Measurements from ENCODE around the gene CATSPERZ.

The CATSPERZ gene

DNA sequence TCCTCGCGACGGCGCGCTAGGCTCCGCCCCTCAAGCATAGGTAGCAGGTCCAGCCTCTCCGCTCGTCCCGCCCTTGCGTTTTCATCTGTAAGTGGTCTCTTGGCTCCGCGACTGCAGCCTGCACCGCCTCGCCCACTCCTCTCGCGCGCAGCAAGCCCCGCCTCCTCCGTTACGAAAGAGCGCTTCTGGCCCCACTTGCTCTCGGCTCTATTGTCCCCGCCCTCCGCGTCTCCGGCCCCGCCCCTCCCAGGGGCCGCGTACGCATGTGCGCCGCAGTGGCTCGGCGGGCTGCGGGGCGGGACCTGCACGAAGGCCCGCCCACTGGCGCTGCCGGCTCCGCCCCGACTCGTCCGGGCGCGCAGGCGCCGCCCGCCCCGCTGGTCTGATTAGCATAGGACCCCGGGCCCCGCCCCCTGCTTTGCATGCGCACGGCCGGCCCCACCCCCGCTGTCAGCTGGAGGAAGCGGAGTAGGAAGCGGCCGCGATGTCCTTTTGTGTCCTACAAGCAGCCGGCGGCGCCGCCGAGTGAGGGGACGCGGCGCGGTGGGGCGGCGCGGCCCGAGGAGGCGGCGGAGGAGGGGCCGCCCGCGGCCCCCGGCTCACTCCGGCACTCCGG lies 5.0 kb downstream of the CATSPERZ start, which contains the start of gene ESRRA:
Gene ESRRA (plus strand): TSS at position 450 of the 616 bp plus-strand sequence. CDS start 1,656 bp downstream, outside the sequence.
- TF ChIP-seq CTCF (conservative IDR thresholded peaks at IDR 0.05; ENCODE audit: low read length) (no peak), EZH2phosphoT487 (IDR thresholded peaks at IDR 0.05; ENCODE audit: borderline replicate concordance) (no peak)
- peaks cover 24% of the 10 kb centered on the region for H3K4me1 ChIP-seq (ENCODE audit: insufficient read depth, low read length, poor library complexity, severe bottlenecking)

DNA sequence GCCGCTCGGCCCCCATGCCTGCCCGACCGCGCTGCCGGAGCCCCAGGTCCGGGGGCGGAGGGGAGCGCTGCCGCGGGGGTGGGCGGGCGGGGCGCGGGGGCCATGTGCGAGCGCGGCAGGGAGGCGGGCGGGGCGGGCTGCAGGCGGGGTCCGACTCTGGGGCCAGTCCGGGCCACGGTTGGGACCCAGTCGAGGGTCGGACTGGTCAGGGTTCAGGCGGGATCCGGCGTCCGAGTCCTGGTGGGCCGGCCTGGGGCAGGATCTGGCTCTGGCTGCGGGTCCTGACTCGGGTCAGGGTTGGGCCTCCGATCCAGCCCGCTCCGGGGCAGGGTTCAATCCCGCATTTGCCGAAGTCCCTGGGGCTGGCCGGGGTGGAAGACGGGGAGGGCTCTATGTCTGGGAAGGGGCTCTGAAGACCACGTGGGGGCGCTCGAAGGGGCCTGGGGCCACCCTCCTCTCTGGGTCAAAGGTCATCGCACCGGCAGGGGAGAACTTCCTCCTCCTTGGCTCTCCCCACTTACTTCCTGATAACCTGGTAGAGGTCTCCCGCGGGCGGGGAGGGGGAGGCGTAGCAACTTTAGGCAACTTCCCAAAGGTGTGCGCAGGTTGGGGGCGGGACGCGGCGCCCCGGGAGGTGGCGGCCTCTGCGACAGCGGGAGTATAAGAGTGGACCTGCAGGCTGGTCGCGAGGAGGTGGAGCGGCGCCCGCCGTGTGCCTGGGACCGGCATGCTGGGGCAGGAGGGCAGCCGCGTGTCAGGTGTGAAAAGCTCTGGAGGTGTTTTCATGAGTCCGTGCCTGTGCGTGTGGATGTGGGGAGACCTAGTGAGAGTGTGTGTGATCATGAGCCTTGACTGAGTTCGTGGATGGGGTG lies 5.8 kb downstream of the CATSPERZ start:
- Histone ChIP-seq H3K79me2 (ENCODE audit: insufficient read depth, low read length) (peaks cover 30% of the 10 kb centered on the region), H3K9me2 (replicated peaks; ENCODE audit: low read depth, low read length) (no peaks in the 10 kb centered on the region), H2AFZ (ENCODE audit: low read length) (peak overlapping the region; percentile 63), H3F3A (ENCODE audit: low read depth) (0 out of 2 replicates have a peak, but pooled peaks cover 3% of the 10 kb centered on the region), H3K4me3 (ENCODE audit: low read length, poor library complexity, severe bottlenecking) (peak overlapping the region; percentile 96), H4K20me1 (ENCODE audit: insufficient read depth, low read length, poor library complexity, severe bottlenecking) (peaks cover 20% of the 10 kb centered on the region), H3K4me2 (ENCODE audit: low read depth, low read length, poor library complexity, severe bottlenecking) (peak overlapping the region; percentile 93), H3K4me1 (ENCODE audit: insufficient read depth, low read length, poor library complexity, severe bottlenecking) (peaks cover 18% of the 10 kb centered on the region), H3K9ac (ENCODE audit: low read depth, low read length, poor library complexity, severe bottlenecking) (peak overlapping the region; percentile 88), H3K9me3 (ENCODE audit: insufficient read depth, low read depth, low read length) (no peaks in the 10 kb centered on the region), H3K27me3 (ENCODE audit: insufficient read depth, low read length, poor library complexity, severe bottlenecking) (no peaks in the 10 kb centered on the region), H3K36me3 (ENCODE audit: insufficient read depth, low read length) (no peaks in the 10 kb centered on the region)
- TF ChIP-seq CTCF (conservative IDR thresholded peaks at IDR 0.05; ENCODE audit: low read length): peak; percentile 64
- no peak for TF ChIP-seq EZH2phosphoT487 (IDR thresholded peaks at IDR 0.05; ENCODE audit: borderline replicate concordance)

More for the DNA sequence above, 5.0 kb downstream of the CATSPERZ start, which contains the start of gene ESRRA:
- H3K27me3 ChIP-seq (ENCODE audit: insufficient read depth, low read length, poor library complexity, severe bottlenecking): no peaks in the 10 kb centered on the region
- H3K9me3 ChIP-seq (ENCODE audit: insufficient read depth, low read depth, low read length): no peaks in the 10 kb centered on the region
- H3F3A ChIP-seq (ENCODE audit: low read depth): 0 out of 2 replicates have a peak, but pooled peaks cover 3% of the 10 kb centered on the region
- H3K4me3 ChIP-seq (ENCODE audit: low read length, poor library complexity, severe bottlenecking): peak within 1 kb of the TSS; percentile 96
- peak within 1 kb of the TSS; percentile 91 for H3K9ac ChIP-seq (ENCODE audit: low read depth, low read length, poor library complexity, severe bottlenecking)
- H2AFZ ChIP-seq (ENCODE audit: low read length): peak within 1 kb of the TSS; percentile 79
- no peaks in the 10 kb centered on the region for H3K36me3 ChIP-seq (ENCODE audit: insufficient read depth, low read length)
- peak within 1 kb of the TSS; percentile 93 for H3K4me2 ChIP-seq (ENCODE audit: low read depth, low read length, poor library complexity, severe bottlenecking)
- H3K79me2 ChIP-seq (ENCODE audit: insufficient read depth, low read length): peaks cover 25% of the 10 kb centered on the region
- H3K9me2 ChIP-seq (replicated peaks; ENCODE audit: low read depth, low read length): no peaks in the 10 kb centered on the region
- H4K20me1 ChIP-seq (ENCODE audit: insufficient read depth, low read length, poor library complexity, severe bottlenecking): peaks cover 19% of the 10 kb centered on the region

GRCh38 chr11:64306563-64306875 lies 6.4 kb downstream of the CATSPERZ start:
- Histone ChIP-seq H3K9ac (ENCODE audit: low read depth, low read length, poor library complexity, severe bottlenecking) (peak overlapping the region; percentile 88), H2AFZ (ENCODE audit: low read length) (no peak overlapping the region), H3K27me3 (ENCODE audit: insufficient read depth, low read length, poor library complexity, severe bottlenecking) (no peaks in the 10 kb centered on the region), H3K36me3 (ENCODE audit: insufficient read depth, low read length) (no peaks in the 10 kb centered on the region), H3K4me1 (ENCODE audit: insufficient read depth, low read length, poor library complexity, severe bottlenecking) (peaks cover 18% of the 10 kb centered on the region), H3K9me3 (ENCODE audit: insufficient read depth, low read depth, low read length) (no peaks in the 10 kb centered on the region), H3K4me2 (ENCODE audit: low read depth, low read length, poor library complexity, severe bottlenecking) (peak overlapping the region; percentile 93), H4K20me1 (ENCODE audit: insufficient read depth, low read length, poor library complexity, severe bottlenecking) (peaks cover 21% of the 10 kb centered on the region), H3K9me2 (replicated peaks; ENCODE audit: low read depth, low read length) (no peaks in the 10 kb centered on the region), H3K79me2 (ENCODE audit: insufficient read depth, low read length) (peaks cover 34% of the 10 kb centered on the region), H3F3A (ENCODE audit: low read depth) (0 out of 2 replicates have a peak, but pooled peaks cover 3% of the 10 kb centered on the region), H3K4me3 (ENCODE audit: low read length, poor library complexity, severe bottlenecking) (peak overlapping the region; percentile 96)
- TF ChIP-seq EZH2phosphoT487 (IDR thresholded peaks at IDR 0.05; ENCODE audit: borderline replicate concordance) (no peak), CTCF (conservative IDR thresholded peaks at IDR 0.05; ENCODE audit: low read length) (no peak)
